H9 (cell line): ENCODE results near the gene IRS2. TPM values are rescaled to one million over a fixed set of nuclear protein-coding genes. Genes with fewer than 3 reads are reported as not detected.

ENCODE experiments used
- DNase-seq: peaks from one replicate; pipeline ENCODE4 v3.0.0-alpha.2; 2017
- H2AFZ ChIP-seq: one replicate; pipeline ENCODE4 v1.6.1; 2013; ENCODE audit warnings: mild to moderate bottlenecking, low read length, control low read depth, moderate library complexity
- H2AK5ac ChIP-seq: 2 replicates; pipeline ENCODE4 v1.6.1; 2013; ENCODE audit warnings: low read length, control low read depth, mixed read lengths; ENCODE audit not compliant: insufficient read length
- H2BK120ac ChIP-seq: one replicate; pipeline ENCODE4 v1.6.1; 2013; ENCODE audit warnings: low read depth, mild to moderate bottlenecking, low read length, control low read depth, inconsistent platforms; ENCODE audit not compliant: poor library complexity, severe bottlenecking
- H2BK12ac ChIP-seq: 2 replicates; pipeline ENCODE4 v1.6.1; 2013; ENCODE audit warnings: low read length, control low read depth, mixed read lengths, low read depth; ENCODE audit not compliant: insufficient read length
- H2BK15ac ChIP-seq: 2 replicates; pipeline ENCODE4 v1.6.1; 2013; ENCODE audit warnings: low read depth, low read length, control low read depth
- H2BK20ac ChIP-seq: one replicate; pipeline ENCODE4 v1.6.1; 2013; ENCODE audit warnings: low read depth, mild to moderate bottlenecking, low read length, control low read depth, inconsistent platforms; ENCODE audit not compliant: poor library complexity, severe bottlenecking
- H2BK5ac ChIP-seq: 2 replicates; pipeline ENCODE4 v1.6.1; 2013; ENCODE audit warnings: low read length, control low read depth, mixed read lengths; ENCODE audit not compliant: insufficient read length
- H3K14ac ChIP-seq: 2 replicates; pipeline ENCODE4 v1.6.1; 2013; ENCODE audit warnings: low read length, control low read depth; ENCODE audit not compliant: insufficient read depth
- H3K18ac ChIP-seq: 2 replicates; pipeline ENCODE4 v1.6.1; 2013; ENCODE audit warnings: low read depth, mild to moderate bottlenecking, mixed read lengths, low read length, control low read depth; ENCODE audit not compliant: insufficient read length
- H3K23ac ChIP-seq: 2 replicates; pipeline ENCODE4 v1.6.1; 2013; ENCODE audit warnings: low read length, control low read depth, mixed read lengths, low read depth; ENCODE audit not compliant: insufficient read length
- H3K23me2 ChIP-seq: 2 replicates; pipeline ENCODE4 v1.6.1; 2013; ENCODE audit warnings: low read depth, mild to moderate bottlenecking, mixed read lengths, low read length, control low read depth; ENCODE audit not compliant: insufficient read length, poor library complexity, severe bottlenecking
- H3K27ac ChIP-seq: 2 replicates; pipeline ENCODE4 v1.5.1; 2013; ENCODE audit warnings: low read length, control low read depth, mixed read lengths, low read depth; ENCODE audit not compliant: insufficient read length
- H3K27me3 ChIP-seq: 2 replicates; pipeline ENCODE4 v1.6.1; 2013; ENCODE audit warnings: low read length, control low read depth, inconsistent platforms; ENCODE audit not compliant: insufficient read depth
- H3K4ac ChIP-seq: 2 replicates; pipeline ENCODE4 v1.6.1; 2013; ENCODE audit warnings: low read depth, mild to moderate bottlenecking, control low read depth, inconsistent platforms, low read length, moderate library complexity
- H3K4me1 ChIP-seq: 2 replicates; pipeline ENCODE4 v1.6.1; 2013; ENCODE audit warnings: low read length, control low read depth, inconsistent platforms; ENCODE audit not compliant: insufficient read depth
- H3K4me2 ChIP-seq: 2 replicates; pipeline ENCODE4 v1.6.1; 2013; ENCODE audit warnings: low read length, control low read depth, mixed read lengths; ENCODE audit not compliant: insufficient read length, insufficient read depth
- H3K56ac ChIP-seq: 2 replicates; pipeline ENCODE4 v1.6.1; 2013; ENCODE audit warnings: low read depth, mild to moderate bottlenecking, mixed read lengths, low read length, control low read depth; ENCODE audit not compliant: insufficient read length
- H3K79me1 ChIP-seq: 2 replicates; pipeline ENCODE4 v1.6.1; 2013; ENCODE audit warnings: low read depth, mild to moderate bottlenecking, moderate library complexity, low read length, control low read depth, inconsistent platforms; ENCODE audit not compliant: insufficient read depth, poor library complexity, severe bottlenecking
- H3K79me2 ChIP-seq: 2 replicates; pipeline ENCODE4 v1.6.1; 2013; ENCODE audit warnings: low read length, control low read depth, inconsistent platforms; ENCODE audit not compliant: insufficient read depth
- H3K9ac ChIP-seq: 2 replicates; pipeline ENCODE4 v1.6.1; 2013; ENCODE audit warnings: low read length, control low read depth, mixed read lengths; ENCODE audit not compliant: insufficient read length; ENCODE audit errors: extremely low read depth
- H3K9me3 ChIP-seq: one replicate; pipeline ENCODE4 v1.6.1; 2013; ENCODE audit warnings: low read depth, low read length, inconsistent platforms; ENCODE audit not compliant: control insufficient read depth
- H3T11ph ChIP-seq: one replicate; pipeline ENCODE4 v1.6.1; 2013; ENCODE audit warnings: mild to moderate bottlenecking, low read length, control low read depth, inconsistent platforms
- H4K20me1 ChIP-seq: one replicate; pipeline ENCODE4 v1.6.1; 2013; ENCODE audit not compliant: control insufficient read depth, insufficient read length, insufficient read depth
- H4K5ac ChIP-seq: 2 replicates; pipeline ENCODE4 v1.6.1; 2013; ENCODE audit warnings: low read depth, mild to moderate bottlenecking, mixed read lengths, low read length, control low read depth; ENCODE audit not compliant: insufficient read length
- H4K8ac ChIP-seq: replicated peaks from 2 replicates; pipeline ENCODE4 v1.6.1; 2013; ENCODE audit warnings: low read length, control low read depth, mixed read lengths, low read depth; ENCODE audit not compliant: insufficient read length
- H4K91ac ChIP-seq: 2 replicates; pipeline ENCODE4 v1.6.1; 2013; ENCODE audit warnings: low read depth, mild to moderate bottlenecking, moderate library complexity, mixed read lengths, low read length, control low read depth; ENCODE audit not compliant: insufficient read length
- H3K27ac Mint-ChIP-seq, 3 experiments: 2 replicates in 2 of 3; 3 replicates in 1 of 3; pipeline ENCODE4 v1.8.0; 2020 to 2021; ENCODE audit warnings: mixed read lengths in 3 of 3, mild to moderate bottlenecking in 1 of 3, moderate library complexity in 1 of 3
- H3K27me3 Mint-ChIP-seq: 2 replicates; pipeline ENCODE4 v1.8.0; 2021; ENCODE audit warnings: low read depth, mild to moderate bottlenecking, moderate library complexity, mixed read lengths
- H3K36me3 Mint-ChIP-seq, 3 experiments: 2 replicates in 2 of 3; 3 replicates in 1 of 3; pipeline ENCODE4 v1.8.0; 2020 to 2021; ENCODE audit warnings: low read depth in 3 of 3, mixed read lengths in 3 of 3; ENCODE audit not compliant: insufficient read depth in 1 of 3
- H3K4me1 Mint-ChIP-seq, 2 experiments: 2 replicates each; pipeline ENCODE4 v1.8.0; 2020; ENCODE audit warnings: mixed read lengths in 2 of 2
- H3K4me3 Mint-ChIP-seq, 2 experiments: 2 replicates in 1 of 2; 3 replicates in 1 of 2; pipeline ENCODE4 v1.8.0; 2020 to 2021; ENCODE audit warnings: mild to moderate bottlenecking in 2 of 2, mixed read lengths in 2 of 2, moderate library complexity in 1 of 2
- H3K9me3 Mint-ChIP-seq, 2 experiments: 2 replicates in 1 of 2; 3 replicates in 1 of 2; pipeline ENCODE4 v1.8.0; 2020; ENCODE audit warnings: mild to moderate bottlenecking in 2 of 2, mixed read lengths in 2 of 2, moderate library complexity in 1 of 2
- WGBS: extraction: QIAGEN DNeasy Blood & Tissue Kit; methylation state at CpG from one replicate; pipeline ENCODE4 v1.1.7; 2013; ENCODE audit warnings: missing lambda C conversion rate, low lambda C conversion rate, mixed read lengths; ENCODE audit not compliant: insufficient read length; ENCODE audit errors: extremely low coverage; 5-methylcytosine and 5-hydroxymethylcytosine counted together
- total RNA-seq: library from RNA; stranded (reverse); gene quantifications from 2 replicates; pipeline ENCODE4 v1.2.1, GENCODE V29; 2021
- TF ChIP-seq, protein P1 (sequence below): fragments of 200-600 bp; sonication (generic); conservative IDR thresholded peaks from 3 replicates; pipeline ENCODE4 v1.8.0; 2021; ENCODE audit warnings: antibody characterized with exemption, mild to moderate bottlenecking

The IRS2 gene
- total RNA-seq, 1 experiment from 2014 or later: 10.1 TPM

DNA sequence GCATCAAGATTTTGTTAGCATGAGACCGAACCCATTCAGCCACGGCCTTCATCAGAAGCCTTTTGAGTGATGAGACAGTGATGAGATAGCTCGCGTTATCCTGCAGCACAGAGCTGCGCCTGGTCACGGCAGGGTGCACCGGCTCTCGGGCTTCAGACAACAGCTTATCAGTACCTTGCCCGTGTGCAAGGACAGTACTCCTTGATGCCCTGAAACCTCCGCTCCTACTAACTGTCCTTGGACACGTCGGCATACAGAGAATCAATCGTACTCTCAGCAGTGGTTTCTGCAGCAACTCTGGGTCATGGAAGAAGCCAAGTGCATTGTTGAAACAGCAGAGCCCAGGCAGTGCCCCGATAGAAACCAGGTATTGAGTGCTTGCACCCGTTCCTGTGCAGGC, 40.7 kb downstream of the IRS2 start:
- Histone ChIP-seq H2BK15ac (no peak overlapping the region), H3K14ac (no peak overlapping the region), H3K9me3 (no peaks in the 10 kb centered on the region), H3K4ac (no peak overlapping the region), H4K20me1 (no peaks in the 10 kb centered on the region), H4K5ac (no peak overlapping the region), H2AK5ac (no peak overlapping the region), H3T11ph (no peak overlapping the region), H2BK12ac (no peak overlapping the region), H3K4me1 (peaks cover 4% of the 10 kb centered on the region; the same call in 1 of the 2 replicates), H2BK5ac (no peak overlapping the region), H4K91ac (no peak overlapping the region), H3K79me2 (no peaks in the 10 kb centered on the region), H3K23me2 (no peaks in the 10 kb centered on the region), H3K9ac (no peak overlapping the region), H4K8ac (no peak overlapping the region), H3K27ac (no peak overlapping the region), H2BK20ac (no peak overlapping the region), H3K56ac (no peak overlapping the region), H2AFZ (no peak overlapping the region), H3K23ac (no peak overlapping the region), H2BK120ac (no peak overlapping the region), H3K18ac (no peak overlapping the region), H3K4me2 (no peak overlapping the region), H3K79me1 (no peaks in the 10 kb centered on the region), H3K27me3 (no peaks in the 10 kb centered on the region)
- Mint-ChIP-seq H3K27me3 (no peaks in the 10 kb centered on the region), H3K9me3 (no peaks in the 10 kb centered on the region; a peak in 1 of 5 replicates), H3K4me1 (peaks cover 13 to 16% of the 10 kb centered on the region in 2 experiments), H3K36me3 (no peaks in the 10 kb centered on the region; a peak in 1 of 7 replicates), H3K27ac (no peak overlapping the region), H3K4me3 (no peak overlapping the region)
- no peak for DNase-seq
- WGBS: no CpG with 5 or more reads among the region's 15 CpGs
- TF ChIP-seq, protein P1, sequence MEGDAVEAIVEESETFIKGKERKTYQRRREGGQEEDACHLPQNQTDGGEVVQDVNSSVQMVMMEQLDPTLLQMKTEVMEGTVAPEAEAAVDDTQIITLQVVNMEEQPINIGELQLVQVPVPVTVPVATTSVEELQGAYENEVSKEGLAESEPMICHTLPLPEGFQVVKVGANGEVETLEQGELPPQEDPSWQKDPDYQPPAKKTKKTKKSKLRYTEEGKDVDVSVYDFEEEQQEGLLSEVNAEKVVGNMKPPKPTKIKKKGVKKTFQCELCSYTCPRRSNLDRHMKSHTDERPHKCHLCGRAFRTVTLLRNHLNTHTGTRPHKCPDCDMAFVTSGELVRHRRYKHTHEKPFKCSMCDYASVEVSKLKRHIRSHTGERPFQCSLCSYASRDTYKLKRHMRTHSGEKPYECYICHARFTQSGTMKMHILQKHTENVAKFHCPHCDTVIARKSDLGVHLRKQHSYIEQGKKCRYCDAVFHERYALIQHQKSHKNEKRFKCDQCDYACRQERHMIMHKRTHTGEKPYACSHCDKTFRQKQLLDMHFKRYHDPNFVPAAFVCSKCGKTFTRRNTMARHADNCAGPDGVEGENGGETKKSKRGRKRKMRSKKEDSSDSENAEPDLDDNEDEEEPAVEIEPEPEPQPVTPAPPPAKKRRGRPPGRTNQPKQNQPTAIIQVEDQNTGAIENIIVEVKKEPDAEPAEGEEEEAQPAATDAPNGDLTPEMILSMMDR: no peak
